ENCODE measurements around the gene SIRPG. TPM values are rescaled to one million over a fixed set of nuclear protein-coding genes. Genes with fewer than 3 reads are reported as not detected.

The SIRPG gene
- total RNA-seq, 1 experiment from 2014 or later: 2.1 TPM

DNA sequence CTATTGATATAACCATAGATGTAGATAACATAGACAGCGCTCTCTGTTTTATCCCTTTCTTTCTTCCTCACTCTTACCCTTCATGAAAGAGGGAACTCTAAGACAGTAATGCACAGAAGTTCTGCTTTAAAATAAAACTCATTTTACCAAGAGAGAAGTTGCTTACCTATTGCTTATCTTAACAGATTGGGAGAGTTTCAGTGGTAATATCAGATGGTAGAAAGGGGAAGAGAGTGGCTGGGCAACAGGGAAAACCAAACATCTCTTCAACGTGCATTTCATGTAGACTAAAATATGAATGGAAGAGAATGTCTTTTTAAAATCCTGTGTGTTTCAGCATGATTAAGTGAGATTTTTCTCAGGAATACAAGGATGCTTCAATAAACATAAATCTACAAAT is 45.3 kb upstream of the SIRPG start:
- H3K4me3 ChIP-seq: no peak overlapping the region
- BruUV-seq (replicated peaks): no TSS peak
- POLR2A ChIA-PET (ENCODE audit: unreplicated experiment): no interaction called here
- H3K4me2 ChIP-seq: no peak overlapping the region
- H3K79me2 ChIP-seq (ENCODE audit: low read depth): peaks cover 7% of the 10 kb centered on the region; the same call in 1 of the 2 replicates
- H3K4me1 ChIP-seq (replicated peaks; ENCODE audit: insufficient read depth): peaks cover 6% of the 10 kb centered on the region; the same call in 1 of the 2 replicates
- no peak overlapping the region for H2AFZ ChIP-seq
- CTCF ChIA-PET: no interaction called here
- intact Hi-C loops (cut with micrococcal nuclease; ENCODE audit: unreplicated experiment): no loop called here
- no peaks in the 10 kb centered on the region for H3K27me3 ChIP-seq (ENCODE audit: insufficient read depth, low read depth)
- TF ChIP-seq EZH2 (IDR thresholded peaks at IDR 0.05; ENCODE audit: low read depth) (no peak), CTCF (conservative IDR thresholded peaks at IDR 0.05) (no peak)
- 0 out of 2 replicates have a peak, but pooled peaks cover 9% of the 10 kb centered on the region for H3K9me3 ChIP-seq (ENCODE audit: insufficient read depth, low read depth)
- no peak overlapping the region for H3K27ac ChIP-seq
- no peaks in the 10 kb centered on the region for H4K20me1 ChIP-seq (ENCODE audit: insufficient read depth)
- H3K9me2 ChIP-seq (ENCODE audit: insufficient read depth): no peaks in the 10 kb centered on the region
- H3K36me3 ChIP-seq (ENCODE audit: low read depth): peaks cover 20% of the 10 kb centered on the region; the same call in 1 of the 2 replicates
- H3F3A ChIP-seq (ENCODE audit: insufficient read depth, low read depth): no peaks in the 10 kb centered on the region
- DNase-seq: no peak

GRCh38 chr20:1702328-1702727 is 44.7 kb upstream of the SIRPG start:
- ChIA-PET CTCF (no interaction called here), POLR2A (ENCODE audit: unreplicated experiment) (no interaction called here)
- H3K4me3 ChIP-seq: no peak overlapping the region
- intact Hi-C loops (cut with micrococcal nuclease; ENCODE audit: unreplicated experiment): no loop called here
- TF ChIP-seq CTCF (conservative IDR thresholded peaks at IDR 0.05) (no peak), EZH2 (IDR thresholded peaks at IDR 0.05; ENCODE audit: low read depth) (no peak)
- peaks cover 6% of the 10 kb centered on the region; the same call in 1 of the 2 replicates for H3K4me1 ChIP-seq (replicated peaks; ENCODE audit: insufficient read depth)
- no peaks in the 10 kb centered on the region for H3K9me2 ChIP-seq (ENCODE audit: insufficient read depth)
- no peaks in the 10 kb centered on the region for H3K27me3 ChIP-seq (ENCODE audit: insufficient read depth, low read depth)
- BruUV-seq (replicated peaks): no TSS peak
- H3K27ac ChIP-seq: no peak overlapping the region
- H3K36me3 ChIP-seq (ENCODE audit: low read depth): peaks cover 20% of the 10 kb centered on the region; the same call in 1 of the 2 replicates
- H2AFZ ChIP-seq: no peak overlapping the region
- H4K20me1 ChIP-seq (ENCODE audit: insufficient read depth): no peaks in the 10 kb centered on the region
- H3K79me2 ChIP-seq (ENCODE audit: low read depth): peaks cover 7% of the 10 kb centered on the region; the same call in 1 of the 2 replicates
- DNase-seq: no peak
- H3K4me2 ChIP-seq: no peak overlapping the region
- H3F3A ChIP-seq (ENCODE audit: insufficient read depth, low read depth): no peaks in the 10 kb centered on the region
- H3K9me3 ChIP-seq (ENCODE audit: insufficient read depth, low read depth): 0 out of 2 replicates have a peak, but pooled peaks cover 9% of the 10 kb centered on the region

- peaks cover 6% of the 10 kb centered on the region; the same call in 1 of the 2 replicates for H3K4me1 ChIP-seq (replicated peaks; ENCODE audit: insufficient read depth)
- H2AFZ ChIP-seq: no peak overlapping the region
- H3K4me3 ChIP-seq: no peak overlapping the region
- no peak for DNase-seq
- H3K36me3 ChIP-seq (ENCODE audit: low read depth): peaks cover 20% of the 10 kb centered on the region; the same call in 1 of the 2 replicates
- no peak overlapping the region for H3K4me2 ChIP-seq
- BruUV-seq (replicated peaks): no TSS peak
- no peaks in the 10 kb centered on the region for H3K27me3 ChIP-seq (ENCODE audit: insufficient read depth, low read depth)
- no peak overlapping the region for H3K27ac ChIP-seq
- H3F3A ChIP-seq (ENCODE audit: insufficient read depth, low read depth): no peaks in the 10 kb centered on the region
- CTCF ChIA-PET: no interaction called here
- no peaks in the 10 kb centered on the region for H3K9me2 ChIP-seq (ENCODE audit: insufficient read depth)
- POLR2A ChIA-PET (ENCODE audit: unreplicated experiment): no interaction called here
- 0 out of 2 replicates have a peak, but pooled peaks cover 9% of the 10 kb centered on the region for H3K9me3 ChIP-seq (ENCODE audit: insufficient read depth, low read depth)
- peaks cover 7% of the 10 kb centered on the region; the same call in 1 of the 2 replicates for H3K79me2 ChIP-seq (ENCODE audit: low read depth)
- H4K20me1 ChIP-seq (ENCODE audit: insufficient read depth): no peaks in the 10 kb centered on the region
- intact Hi-C loops (cut with micrococcal nuclease; ENCODE audit: unreplicated experiment): no loop called here
- TF ChIP-seq EZH2 (IDR thresholded peaks at IDR 0.05; ENCODE audit: low read depth): no peak
- no peak for TF ChIP-seq CTCF (conservative IDR thresholded peaks at IDR 0.05)
Observed at GRCh38 chr20:1700990-1701389, 43.4 kb upstream of the SIRPG start.

Data from PC-9 (cell line).